Neural progenitor cell (in vitro differentiated cells): Measurements from ENCODE around the gene GSTK1. TPM values are rescaled to one million over a fixed set of nuclear protein-coding genes. Genes with fewer than 3 reads are reported as not detected.

Experiments
- DNase-seq: peaks from one replicate; pipeline ENCODE4 v3.0.0-alpha.2; 2016; ENCODE audit warnings: low spot score
- H2AFZ ChIP-seq: fragments of 200-600 bp; sonication (generic); replicated peaks from 2 replicates; pipeline ENCODE4 v1.6.1; 2016; ENCODE audit warnings: antibody characterized with exemption
- H3F3A ChIP-seq: fragments of 200-600 bp; sonication (generic); 2 replicates; pipeline ENCODE4 v1.6.1; 2016; ENCODE audit warnings: antibody characterized with exemption, low read depth
- H3K27ac ChIP-seq: fragments of 200-600 bp; sonication (generic); 2 replicates; pipeline ENCODE4 v1.5.1; 2016; ENCODE audit warnings: mild to moderate bottlenecking
- H3K27me3 ChIP-seq: fragments of 200-600 bp; sonication (generic); 2 replicates; pipeline ENCODE4 v1.6.1; 2016; ENCODE audit warnings: mild to moderate bottlenecking, moderate library complexity
- H3K36me3 ChIP-seq: fragments of 200-600 bp; sonication (generic); 2 replicates; pipeline ENCODE4 v1.5.1; 2016
- H3K4me1 ChIP-seq: fragments of 200-600 bp; sonication (generic); 2 replicates; pipeline ENCODE4 v1.6.1; 2016; ENCODE audit warnings: mixed run types
- H3K4me2 ChIP-seq: fragments of 200-600 bp; sonication (generic); 2 replicates; pipeline ENCODE4 v1.6.1; 2016
- H3K4me3 ChIP-seq: fragments of 200-600 bp; sonication (generic); 2 replicates; pipeline ENCODE4 v1.5.1; 2016
- H3K79me2 ChIP-seq: fragments of 200-600 bp; sonication (generic); 2 replicates; pipeline ENCODE4 v1.6.1; 2016; ENCODE audit warnings: low read depth
- H3K9ac ChIP-seq: fragments of 200-600 bp; sonication (generic); 2 replicates; pipeline ENCODE4 v1.6.1; 2016
- H3K9me3 ChIP-seq: fragments of 200-600 bp; sonication (generic); 2 replicates; pipeline ENCODE4 v1.5.1; 2016; ENCODE audit warnings: low read depth
- H4K20me1 ChIP-seq: fragments of 200-600 bp; sonication (generic); 2 replicates; pipeline ENCODE4 v1.6.1; 2016; ENCODE audit warnings: low read depth
- H3K27ac Mint-ChIP-seq: 3 replicates; pipeline ENCODE4 v1.8.0; 2021; ENCODE audit warnings: mixed read lengths
- H3K27me3 Mint-ChIP-seq: 2 replicates; pipeline ENCODE4 v1.8.0; 2022; ENCODE audit warnings: low read depth, mild to moderate bottlenecking, inconsistent platforms, moderate library complexity, mixed read lengths; ENCODE audit not compliant: insufficient read depth
- H3K36me3 Mint-ChIP-seq: 3 replicates; pipeline ENCODE4 v1.8.0; 2021; ENCODE audit warnings: mixed read lengths
- H3K4me1 Mint-ChIP-seq: 3 replicates; pipeline ENCODE4 v1.8.0; 2021; ENCODE audit warnings: mixed read lengths
- H3K4me3 Mint-ChIP-seq: 3 replicates; pipeline ENCODE4 v1.8.0; 2021; ENCODE audit warnings: mild to moderate bottlenecking, moderate library complexity, mixed read lengths
- H3K9me3 Mint-ChIP-seq: 3 replicates; pipeline ENCODE4 v1.8.0; 2020; ENCODE audit warnings: mixed read lengths
- EZH2 ChIP-seq: fragments of 200-600 bp; sonication (generic); IDR thresholded peaks from 2 replicates; pipeline ENCODE4 v1.6.1; 2017; ENCODE audit warnings: antibody characterized with exemption, mild to moderate bottlenecking, moderate library complexity
- EZH2phosphoT487 ChIP-seq: fragments of 200-600 bp; sonication (generic); IDR thresholded peaks from 2 replicates; pipeline ENCODE4 v1.6.1; 2017; ENCODE audit warnings: antibody characterized with exemption
- total RNA-seq: library from RNA; depleted of rRNA; stranded (reverse); fragments of >200 nt; gene quantifications from 2 replicates; pipeline ENCODE4 v1.2.3, GENCODE V29; 2015; ENCODE audit warnings: low replicate concordance
- TF ChIP-seq, protein P1 (sequence below): fragments of 200-600 bp; sonication (generic); IDR thresholded peaks from 2 replicates; pipeline ENCODE4 v1.5.1; 2017; ENCODE audit warnings: antibody characterized with exemption, mild to moderate bottlenecking

The GSTK1 gene
- total RNA-seq, 1 donor from 2014 or later: 45.3 TPM

DNA sequence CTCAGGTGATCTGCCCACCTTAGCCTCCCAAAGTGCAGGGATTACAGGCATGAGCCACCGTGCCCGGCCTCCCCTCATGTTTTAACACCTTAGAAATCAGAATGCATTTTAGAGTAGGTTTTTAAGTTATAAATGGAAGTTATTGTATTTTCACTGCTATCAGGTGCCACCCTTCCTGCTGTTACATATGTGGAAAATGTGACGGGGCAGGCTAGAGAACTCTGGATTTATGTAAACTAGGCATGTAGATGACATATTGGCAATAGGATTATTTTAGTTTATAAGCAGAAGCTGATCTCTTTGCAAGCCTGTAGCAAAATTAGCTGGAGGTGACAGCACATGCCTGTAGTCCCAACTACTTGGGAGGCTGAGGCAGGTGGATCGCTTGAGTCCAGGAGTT lies 27.1 kb downstream of the GSTK1 start:
- H2AFZ ChIP-seq: no peak overlapping the region
- H3K9me3 ChIP-seq: peaks cover 6% of the 10 kb centered on the region
- H3K79me2 ChIP-seq: peaks cover 50% of the 10 kb centered on the region
- peaks cover 10% of the 10 kb centered on the region for H3K36me3 ChIP-seq
- H3K9ac ChIP-seq: no peak overlapping the region
- H3K27me3 Mint-ChIP-seq: peaks cover 6% of the 10 kb centered on the region
- peaks cover 24% of the 10 kb centered on the region for H4K20me1 ChIP-seq
- DNase-seq: no peak
- peaks cover 31% of the 10 kb centered on the region for H3K36me3 Mint-ChIP-seq
- peaks cover 12% of the 10 kb centered on the region for H3K27me3 ChIP-seq
- H3K4me1 Mint-ChIP-seq: peaks cover 28% of the 10 kb centered on the region
- peak overlapping the region; percentile 87 for H3K4me2 ChIP-seq
- peaks cover 7% of the 10 kb centered on the region for H3K9me3 Mint-ChIP-seq
- peak overlapping the region; percentile 67 for H3K4me3 Mint-ChIP-seq
- H3K4me1 ChIP-seq: peaks cover 18% of the 10 kb centered on the region
- no peak overlapping the region for H3K27ac Mint-ChIP-seq
- TF ChIP-seq EZH2phosphoT487 (no peak), EZH2 (no peak)
- TF ChIP-seq, protein P1, sequence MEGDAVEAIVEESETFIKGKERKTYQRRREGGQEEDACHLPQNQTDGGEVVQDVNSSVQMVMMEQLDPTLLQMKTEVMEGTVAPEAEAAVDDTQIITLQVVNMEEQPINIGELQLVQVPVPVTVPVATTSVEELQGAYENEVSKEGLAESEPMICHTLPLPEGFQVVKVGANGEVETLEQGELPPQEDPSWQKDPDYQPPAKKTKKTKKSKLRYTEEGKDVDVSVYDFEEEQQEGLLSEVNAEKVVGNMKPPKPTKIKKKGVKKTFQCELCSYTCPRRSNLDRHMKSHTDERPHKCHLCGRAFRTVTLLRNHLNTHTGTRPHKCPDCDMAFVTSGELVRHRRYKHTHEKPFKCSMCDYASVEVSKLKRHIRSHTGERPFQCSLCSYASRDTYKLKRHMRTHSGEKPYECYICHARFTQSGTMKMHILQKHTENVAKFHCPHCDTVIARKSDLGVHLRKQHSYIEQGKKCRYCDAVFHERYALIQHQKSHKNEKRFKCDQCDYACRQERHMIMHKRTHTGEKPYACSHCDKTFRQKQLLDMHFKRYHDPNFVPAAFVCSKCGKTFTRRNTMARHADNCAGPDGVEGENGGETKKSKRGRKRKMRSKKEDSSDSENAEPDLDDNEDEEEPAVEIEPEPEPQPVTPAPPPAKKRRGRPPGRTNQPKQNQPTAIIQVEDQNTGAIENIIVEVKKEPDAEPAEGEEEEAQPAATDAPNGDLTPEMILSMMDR: no peak
- H3K27ac ChIP-seq: no peak overlapping the region
- H3K4me3 ChIP-seq: peak overlapping the region; percentile 73
- H3F3A ChIP-seq: no peaks in the 10 kb centered on the region

DNA sequence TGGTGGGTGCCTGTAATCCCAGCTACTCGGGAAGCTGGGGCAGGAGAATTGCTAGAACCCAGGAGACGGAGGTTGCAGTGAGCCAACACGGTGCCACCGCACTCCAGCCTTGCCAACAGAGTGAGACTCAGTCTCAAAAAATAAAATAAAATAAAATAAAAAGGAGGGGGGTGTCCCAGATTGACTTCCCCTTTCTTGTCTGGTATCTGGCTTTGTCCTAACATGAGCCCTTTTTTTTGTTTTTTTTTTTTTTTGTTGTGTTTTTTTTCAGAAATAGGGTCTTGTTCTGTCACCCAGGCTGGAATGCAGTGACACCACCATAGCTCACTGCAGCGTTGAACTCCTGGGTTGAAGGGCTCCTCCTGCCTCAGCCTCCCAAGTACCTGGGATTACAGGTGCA lies 29.6 kb downstream of the GSTK1 start:
- Histone ChIP-seq H3K9ac (no peak overlapping the region), H3F3A (no peaks in the 10 kb centered on the region), H3K4me1 (peaks cover 18% of the 10 kb centered on the region), H3K4me3 (no peak overlapping the region), H3K79me2 (peaks cover 56% of the 10 kb centered on the region), H2AFZ (no peak overlapping the region), H3K4me2 (no peak overlapping the region), H3K9me3 (no peaks in the 10 kb centered on the region), H4K20me1 (peaks cover 27% of the 10 kb centered on the region), H3K27ac (no peak overlapping the region), H3K27me3 (no peaks in the 10 kb centered on the region), H3K36me3 (peaks cover 19% of the 10 kb centered on the region)
- Mint-ChIP-seq H3K9me3 (no peaks in the 10 kb centered on the region), H3K27ac (no peak overlapping the region), H3K36me3 (peaks cover 41% of the 10 kb centered on the region), H3K4me1 (peaks cover 24% of the 10 kb centered on the region), H3K4me3 (no peak overlapping the region), H3K27me3 (peaks cover 4% of the 10 kb centered on the region)
- DNase-seq: no peak
- TF ChIP-seq, protein P1: no peak
- TF ChIP-seq EZH2 (no peak), EZH2phosphoT487 (no peak)

DNA sequence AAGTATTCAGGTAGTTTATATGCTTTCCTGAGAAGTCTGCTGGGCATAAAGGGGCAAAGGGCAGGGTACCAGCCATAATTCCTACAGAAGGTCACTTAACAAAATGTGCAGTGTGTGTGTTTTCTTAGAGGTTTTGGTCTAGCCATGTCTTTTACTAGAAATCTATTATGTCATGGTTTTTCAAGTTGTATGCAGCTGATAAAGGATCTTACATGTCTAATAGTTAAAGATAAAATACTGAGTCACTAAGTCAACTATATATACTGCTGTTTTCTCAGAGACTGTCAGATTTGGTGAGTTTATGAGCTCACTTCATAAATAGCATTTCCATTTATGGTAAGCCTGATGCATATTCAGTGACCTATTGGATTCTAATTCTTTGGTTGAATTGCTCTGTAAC lies 32.6 kb downstream of the GSTK1 start:
- H3F3A ChIP-seq: peaks cover 10% of the 10 kb centered on the region
- no peak overlapping the region for H3K9ac ChIP-seq
- H3K36me3 Mint-ChIP-seq: peaks cover 58% of the 10 kb centered on the region

More for the DNA sequence above, 32.6 kb downstream of the GSTK1 start:
- TF ChIP-seq EZH2phosphoT487 (no peak), EZH2 (no peak)
- TF ChIP-seq, protein P1: no peak
- peaks cover 4% of the 10 kb centered on the region for H3K27me3 Mint-ChIP-seq
- peaks cover under 1% of the 10 kb centered on the region for H3K4me1 ChIP-seq
- H3K9me3 Mint-ChIP-seq: no peaks in the 10 kb centered on the region
- H3K27ac Mint-ChIP-seq: no peak overlapping the region
- peaks cover 30% of the 10 kb centered on the region for H3K79me2 ChIP-seq
- no peak overlapping the region for H3K4me2 ChIP-seq
- no peaks in the 10 kb centered on the region for H3K9me3 ChIP-seq
- H3K36me3 ChIP-seq: peaks cover 28% of the 10 kb centered on the region
- no peak overlapping the region for H3K4me3 Mint-ChIP-seq
- no peak overlapping the region for H2AFZ ChIP-seq
- H4K20me1 ChIP-seq: peaks cover 9% of the 10 kb centered on the region
- DNase-seq: no peak
- peaks cover 6% of the 10 kb centered on the region for H3K4me1 Mint-ChIP-seq
- no peak overlapping the region for H3K4me3 ChIP-seq
- H3K27me3 ChIP-seq: no peaks in the 10 kb centered on the region
- no peak overlapping the region for H3K27ac ChIP-seq
